Measurements from ENCODE around the gene WNT9A.
"Not testable (repeated sequence)": the region's sequence is repeated elsewhere in the genome, so short reads cannot be mapped to it uniquely, and the experiment has no call there.

Gene WNT9A

GRCh38 chr1:227967815-227968214, 20.1 kb upstream of the WNT9A start:
- not testable (repeated sequence) for DNase-seq (ENCODE audit: low read depth); H3K4me3 ChIP-seq (replicated peaks; ENCODE audit: low read depth, low read length)

GRCh38 chr1:227966733-227967132, 19.0 kb upstream of the WNT9A start:
- TF ChIP-seq CTCF (IDR thresholded peaks at IDR 0.05; ENCODE audit: low read length, missing control alignments) = peak; percentile 1
- DNase-seq (ENCODE audit: low read depth) = peak; percentile 49
- not testable (repeated sequence) for H3K4me3 ChIP-seq (replicated peaks; ENCODE audit: low read depth, low read length)

GRCh38 chr1:227961651-227962466, 14.1 kb upstream of the WNT9A start:
- no peak overlapping the region for H3K4me3 ChIP-seq (replicated peaks; ENCODE audit: low read depth, low read length)
- no peak for DNase-seq (ENCODE audit: low read depth)
- TF ChIP-seq CTCF (IDR thresholded peaks at IDR 0.05; ENCODE audit: low read length, missing control alignments) = no peak

- TF ChIP-seq CTCF (IDR thresholded peaks at IDR 0.05; ENCODE audit: low read length, missing control alignments) = no peak
Observed at GRCh38 chr1:227959325-227959860, 11.7 kb upstream of the WNT9A start.

GRCh38 chr1:227958617-227959324, 11.0 kb upstream of the WNT9A start:
- TF ChIP-seq CTCF (IDR thresholded peaks at IDR 0.05; ENCODE audit: low read length, missing control alignments) = no peak
- DNase-seq (ENCODE audit: low read depth) = no peak
- H3K4me3 ChIP-seq (replicated peaks; ENCODE audit: low read depth, low read length) = no peak overlapping the region

More at GRCh38 chr1:227959325-227959860, 11.7 kb upstream of the WNT9A start:
- no peak for DNase-seq (ENCODE audit: low read depth)
- H3K4me3 ChIP-seq (replicated peaks; ENCODE audit: low read depth, low read length) = no peak overlapping the region

- H3K4me3 ChIP-seq (replicated peaks; ENCODE audit: low read depth, low read length) = no peak overlapping the region
- TF ChIP-seq CTCF (IDR thresholded peaks at IDR 0.05; ENCODE audit: low read length, missing control alignments) = no peak
- DNase-seq (ENCODE audit: low read depth) = no peak
Observed at GRCh38 chr1:227955808-227956207, 8.1 kb upstream of the WNT9A start.

- DNase-seq (ENCODE audit: low read depth) = no peak
- no peak overlapping the region for H3K4me3 ChIP-seq (replicated peaks; ENCODE audit: low read depth, low read length)
- TF ChIP-seq CTCF (IDR thresholded peaks at IDR 0.05; ENCODE audit: low read length, missing control alignments) = no peak
Observed at GRCh38 chr1:227954163-227954850, 6.6 kb upstream of the WNT9A start.

All from fibroblast of pulmonary artery (primary cell).